Neural cell (in vitro differentiated cells): ENCODE data around the gene SSR4.

ENCODE experiments used
- POLR2AphosphoS5 ChIP-seq: IDR thresholded peaks from 2 replicates; pipeline ENCODE4 v1.6.1; 2012
- TF ChIP-seq, protein P1 (sequence below): fragments of 450-650 bp; IDR thresholded peaks from 2 replicates; pipeline ENCODE4 v1.5.1; 2014; ENCODE audit warnings: antibody characterized with exemption, mild to moderate bottlenecking, moderate library complexity; ENCODE audit not compliant: poor library complexity, severe bottlenecking

DNA sequence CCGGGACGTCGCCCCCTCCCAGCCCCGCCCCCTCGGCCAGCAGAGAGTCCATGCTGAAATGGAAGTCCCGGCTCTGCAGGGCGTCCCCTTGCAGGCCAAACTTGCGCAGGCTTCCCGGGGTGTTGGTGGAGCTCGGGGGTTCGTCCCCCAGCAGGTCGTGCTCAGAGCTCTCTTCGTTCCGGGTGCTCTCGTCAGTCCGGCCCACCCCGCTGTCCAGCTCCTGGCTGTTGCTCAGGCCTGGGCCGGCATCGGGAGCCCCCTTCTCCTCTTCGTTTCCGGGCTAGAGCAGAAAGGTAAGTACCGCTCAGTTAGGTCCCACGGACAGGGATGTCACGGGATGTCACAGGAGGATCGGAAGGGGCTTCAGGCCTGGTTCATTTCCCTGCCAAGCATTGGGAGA, 10.2 kb downstream of the SSR4 start:
- TF ChIP-seq, protein P1, sequence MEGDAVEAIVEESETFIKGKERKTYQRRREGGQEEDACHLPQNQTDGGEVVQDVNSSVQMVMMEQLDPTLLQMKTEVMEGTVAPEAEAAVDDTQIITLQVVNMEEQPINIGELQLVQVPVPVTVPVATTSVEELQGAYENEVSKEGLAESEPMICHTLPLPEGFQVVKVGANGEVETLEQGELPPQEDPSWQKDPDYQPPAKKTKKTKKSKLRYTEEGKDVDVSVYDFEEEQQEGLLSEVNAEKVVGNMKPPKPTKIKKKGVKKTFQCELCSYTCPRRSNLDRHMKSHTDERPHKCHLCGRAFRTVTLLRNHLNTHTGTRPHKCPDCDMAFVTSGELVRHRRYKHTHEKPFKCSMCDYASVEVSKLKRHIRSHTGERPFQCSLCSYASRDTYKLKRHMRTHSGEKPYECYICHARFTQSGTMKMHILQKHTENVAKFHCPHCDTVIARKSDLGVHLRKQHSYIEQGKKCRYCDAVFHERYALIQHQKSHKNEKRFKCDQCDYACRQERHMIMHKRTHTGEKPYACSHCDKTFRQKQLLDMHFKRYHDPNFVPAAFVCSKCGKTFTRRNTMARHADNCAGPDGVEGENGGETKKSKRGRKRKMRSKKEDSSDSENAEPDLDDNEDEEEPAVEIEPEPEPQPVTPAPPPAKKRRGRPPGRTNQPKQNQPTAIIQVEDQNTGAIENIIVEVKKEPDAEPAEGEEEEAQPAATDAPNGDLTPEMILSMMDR = no peak
- no peak for TF ChIP-seq POLR2AphosphoS5
